ENCODE measurements around the gene HOXD9.

The HOXD9 gene

DNA sequence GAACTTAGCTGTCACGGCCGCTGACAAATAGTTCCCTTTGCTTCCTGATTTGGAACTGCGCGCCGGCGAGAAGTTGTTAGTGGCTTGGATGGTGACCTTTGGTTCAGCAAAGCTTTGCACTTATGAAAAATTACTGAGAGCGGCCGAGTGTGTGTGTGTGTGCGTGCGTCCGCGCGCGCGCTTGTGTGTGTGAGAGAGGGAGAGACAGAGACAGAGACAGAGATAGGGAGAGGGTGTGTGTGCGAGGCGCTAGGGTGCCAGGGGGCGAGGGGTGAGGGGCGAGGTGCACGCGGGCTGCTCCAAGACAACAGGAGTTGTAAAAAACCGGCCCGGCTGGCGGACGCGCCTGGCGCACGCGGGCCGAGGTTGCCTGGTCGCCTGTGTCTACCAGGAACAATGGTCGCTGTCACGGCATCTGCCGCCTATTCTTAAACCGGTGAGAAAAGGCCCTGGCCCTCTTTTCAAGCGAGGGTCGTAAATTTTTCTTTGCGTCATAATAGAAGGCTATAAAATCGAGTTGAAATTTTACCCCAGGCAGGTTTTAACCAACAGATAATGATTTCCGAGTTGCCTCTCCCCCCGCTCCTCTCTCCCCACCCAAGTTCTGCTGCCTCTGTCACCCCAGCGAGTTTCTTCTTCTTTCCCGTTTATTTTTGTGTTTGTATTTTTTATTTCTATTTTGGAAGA, 35.1 kb downstream of the HOXD9 start:
- DNase-seq = no peak

- no peak for DNase-seq
These were observed 35.7 kb downstream of the HOXD9 start for GRCh38 chr2:176158186-176158591.

DNA sequence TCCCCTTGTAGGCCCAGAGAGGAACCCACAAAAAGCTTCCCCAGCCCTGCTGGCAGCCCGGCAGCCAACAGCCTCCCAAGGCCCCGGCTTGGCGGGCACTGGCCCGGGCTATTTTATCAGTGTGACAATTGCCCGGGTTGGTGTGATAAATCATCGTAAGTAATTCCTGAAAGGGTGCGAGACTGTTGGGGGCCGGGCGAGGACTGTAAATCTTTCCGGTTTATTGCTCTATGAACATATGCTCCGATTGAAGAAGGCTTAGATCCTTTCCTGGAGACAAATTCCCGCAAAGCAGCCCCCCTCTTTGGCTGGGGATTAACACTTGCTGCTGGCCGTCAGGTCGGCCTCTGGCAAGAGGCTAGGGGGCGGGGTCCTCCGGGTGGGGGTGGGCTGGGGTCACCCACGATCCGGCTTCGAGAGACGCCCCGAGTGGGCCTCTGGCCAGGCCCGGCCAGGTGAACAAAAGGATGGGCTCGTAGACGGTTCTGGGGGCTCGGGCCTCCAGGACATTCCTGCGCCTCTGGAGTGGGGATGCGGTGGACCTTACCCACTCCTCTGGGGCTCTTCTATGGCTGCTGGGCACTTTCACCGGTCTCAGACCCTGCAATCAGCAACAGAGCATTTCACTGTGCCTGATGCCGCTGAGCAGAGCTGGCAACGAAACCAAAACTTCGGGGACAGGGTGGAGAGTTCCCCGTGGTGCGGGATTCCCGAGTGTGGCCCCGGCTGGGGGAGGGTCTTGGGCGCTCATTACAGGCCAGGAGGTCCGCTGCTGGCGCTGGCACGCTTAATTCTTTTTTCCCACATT, 36.5 kb downstream of the HOXD9 start:
- DNase-seq = no peak

DNA sequence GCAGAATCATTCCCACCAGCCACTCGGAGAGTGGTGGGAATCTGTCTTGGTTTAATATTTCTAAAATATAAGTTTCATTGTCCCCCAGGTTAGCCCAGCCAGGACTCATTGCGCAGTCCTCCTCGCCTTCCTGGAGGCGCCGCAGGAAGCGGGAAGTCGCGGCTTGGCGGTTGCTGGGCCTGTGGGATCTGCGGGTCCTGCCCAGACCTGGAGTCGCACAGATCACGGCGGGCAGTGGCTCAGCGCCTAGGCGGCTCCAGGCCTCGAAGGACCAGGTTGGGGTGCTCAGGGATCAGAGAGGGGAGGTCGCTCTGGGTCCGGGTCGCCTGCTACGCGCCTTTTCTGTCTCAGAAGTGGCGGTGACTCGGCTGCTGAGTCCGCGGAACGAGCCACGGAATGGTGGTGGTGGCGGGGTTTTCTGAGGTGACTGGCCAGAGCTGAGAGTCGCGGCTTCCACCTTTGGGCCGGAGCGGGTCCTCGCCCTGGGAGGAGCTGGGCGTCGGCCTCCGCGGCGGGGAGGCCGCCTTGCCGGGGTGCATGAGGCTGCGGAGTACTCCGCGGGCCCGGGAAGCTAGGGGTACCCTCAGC, 37.2 kb downstream of the HOXD9 start:
- no peak for DNase-seq

DNA sequence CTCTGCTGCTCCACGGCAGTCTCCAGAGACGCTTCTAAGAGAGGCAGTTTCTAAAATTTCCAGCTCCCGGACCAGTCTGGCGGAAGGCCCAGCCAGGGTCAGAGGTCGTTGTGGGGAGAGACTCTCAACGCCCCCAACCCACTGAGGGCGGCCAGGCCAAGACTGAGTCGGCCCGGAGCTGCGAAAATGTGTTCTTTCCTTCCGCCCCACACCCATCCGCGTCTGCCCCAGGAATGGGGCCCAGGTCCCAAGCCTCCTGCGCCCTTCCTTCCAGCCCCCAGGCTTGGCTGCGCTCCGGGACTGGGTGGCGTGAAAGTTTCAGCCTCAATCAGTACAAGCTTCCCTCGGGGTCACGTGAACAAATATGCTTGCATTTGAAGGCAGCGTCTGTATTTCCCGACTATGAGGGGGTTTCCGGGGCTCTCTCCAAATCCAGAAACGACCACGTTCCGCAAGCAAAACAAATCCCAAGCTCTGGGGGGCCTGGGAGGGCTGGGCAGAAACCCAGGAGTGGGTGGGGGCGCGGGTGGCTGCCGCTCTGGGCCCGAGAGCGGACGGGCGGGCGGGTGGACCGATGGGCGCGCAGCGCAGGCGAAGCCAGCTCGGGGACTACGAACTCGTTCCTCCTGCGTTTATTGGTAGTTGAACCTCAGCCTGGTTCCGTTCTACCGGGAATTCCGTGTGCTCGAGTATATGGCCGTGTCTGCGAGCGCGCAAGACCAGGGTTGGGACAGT, 37.9 kb downstream of the HOXD9 start:
- DNase-seq = no peak

DNA sequence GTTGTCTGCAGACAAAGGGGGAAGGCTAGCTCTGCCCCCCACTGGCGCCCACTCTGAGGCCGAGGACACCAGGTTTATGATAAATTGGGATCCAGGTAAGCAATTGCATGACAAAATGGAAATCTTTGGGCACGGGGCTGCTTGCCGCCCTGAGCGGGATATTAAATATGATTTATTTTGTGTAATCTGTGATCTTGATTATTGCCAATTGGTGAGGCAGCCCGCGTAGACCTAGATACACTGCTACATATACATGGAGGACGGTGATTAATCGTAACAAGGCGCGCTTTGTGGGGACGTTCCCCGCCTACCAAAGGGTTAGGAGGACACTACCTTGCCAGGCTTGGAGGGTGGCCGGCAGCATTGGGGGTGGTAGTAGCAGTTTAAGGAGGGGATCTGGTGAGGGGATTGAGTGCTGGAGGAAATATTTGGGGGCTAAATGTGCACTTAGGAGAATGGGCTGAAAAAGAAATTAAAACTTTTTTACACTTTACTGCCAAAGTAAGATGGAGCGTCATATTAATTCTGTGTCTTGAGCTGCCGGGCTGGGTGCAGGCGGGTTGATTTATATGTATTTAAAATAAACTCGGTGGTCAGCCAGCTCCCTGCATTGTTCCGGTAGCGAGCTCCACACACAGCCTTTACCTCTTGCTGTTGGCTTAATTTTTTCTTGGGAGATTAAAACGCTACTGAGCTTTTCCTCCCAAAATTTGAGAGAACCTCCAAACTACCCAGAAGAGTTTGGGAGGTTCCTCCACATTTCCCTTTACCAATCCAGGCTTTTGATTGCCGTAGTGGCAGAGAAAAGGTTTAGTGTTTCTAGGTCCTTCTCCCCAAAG, 38.7 kb downstream of the HOXD9 start:
- DNase-seq = no peak

DNA sequence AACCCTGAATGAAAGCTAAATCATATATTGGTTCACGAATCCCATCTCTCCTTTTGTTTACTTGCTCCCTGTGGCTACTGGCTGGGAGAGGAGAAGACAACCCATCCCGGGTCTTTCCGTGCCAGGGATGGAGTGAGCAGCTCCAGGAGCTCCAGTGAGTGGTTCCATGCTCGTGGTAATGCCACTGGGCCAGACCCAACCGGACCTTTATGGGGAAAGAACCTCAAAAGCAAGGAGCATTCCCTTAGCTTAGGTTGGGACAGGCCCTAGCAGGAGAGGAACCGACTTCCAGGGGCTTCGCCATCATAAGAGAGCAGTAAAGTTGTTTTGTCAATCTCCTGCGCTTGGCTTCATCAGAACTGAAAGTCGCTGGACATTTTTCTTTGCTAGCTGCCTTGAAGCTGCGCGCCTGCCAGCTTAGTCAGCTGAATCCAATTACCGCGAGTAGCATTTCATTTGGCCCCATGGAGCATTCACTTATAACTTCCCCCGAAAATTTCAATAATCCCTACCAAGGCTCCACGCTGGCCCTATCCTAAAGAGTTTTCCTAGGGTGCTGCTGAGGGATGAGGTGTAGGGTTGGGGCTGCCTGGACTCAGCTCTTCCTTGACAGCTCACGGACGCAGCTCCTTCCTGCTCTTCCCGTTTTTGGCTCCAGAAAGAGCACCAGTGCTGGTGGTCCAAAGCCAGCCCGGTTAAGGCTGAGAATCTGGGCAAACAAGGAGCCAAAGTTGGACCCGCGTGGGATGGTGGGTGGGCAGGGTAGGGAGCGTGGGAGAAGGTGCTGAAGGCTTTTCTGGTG, 39.5 kb downstream of the HOXD9 start:
- no peak for DNase-seq

GRCh38 chr2:176162911-176163671, 40.6 kb downstream of the HOXD9 start:
- DNase-seq = no peak

DNA sequence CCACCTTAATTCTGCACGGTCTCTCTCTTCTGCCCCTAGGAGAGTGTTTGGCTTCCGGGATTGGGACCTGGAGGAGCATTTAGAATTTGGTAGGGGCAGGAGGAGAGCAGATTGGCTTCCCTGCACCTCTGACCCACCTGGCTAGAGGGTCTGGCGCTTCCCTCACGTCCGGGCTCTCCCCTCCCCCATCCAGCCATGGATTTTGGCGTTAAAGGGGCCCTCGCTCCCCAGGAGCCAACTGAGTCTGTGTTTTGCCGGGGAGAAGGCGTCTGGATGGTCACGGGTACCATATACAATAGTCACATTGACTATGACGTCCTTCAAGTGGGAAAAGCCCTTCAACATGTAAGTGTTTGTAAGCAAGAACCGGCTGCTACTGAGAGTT, 41.1 kb downstream of the HOXD9 start:
- DNase-seq = no peak

- no peak for DNase-seq
These were observed 41.7 kb downstream of the HOXD9 start for GRCh38 chr2:176164201-176164600.

DNA sequence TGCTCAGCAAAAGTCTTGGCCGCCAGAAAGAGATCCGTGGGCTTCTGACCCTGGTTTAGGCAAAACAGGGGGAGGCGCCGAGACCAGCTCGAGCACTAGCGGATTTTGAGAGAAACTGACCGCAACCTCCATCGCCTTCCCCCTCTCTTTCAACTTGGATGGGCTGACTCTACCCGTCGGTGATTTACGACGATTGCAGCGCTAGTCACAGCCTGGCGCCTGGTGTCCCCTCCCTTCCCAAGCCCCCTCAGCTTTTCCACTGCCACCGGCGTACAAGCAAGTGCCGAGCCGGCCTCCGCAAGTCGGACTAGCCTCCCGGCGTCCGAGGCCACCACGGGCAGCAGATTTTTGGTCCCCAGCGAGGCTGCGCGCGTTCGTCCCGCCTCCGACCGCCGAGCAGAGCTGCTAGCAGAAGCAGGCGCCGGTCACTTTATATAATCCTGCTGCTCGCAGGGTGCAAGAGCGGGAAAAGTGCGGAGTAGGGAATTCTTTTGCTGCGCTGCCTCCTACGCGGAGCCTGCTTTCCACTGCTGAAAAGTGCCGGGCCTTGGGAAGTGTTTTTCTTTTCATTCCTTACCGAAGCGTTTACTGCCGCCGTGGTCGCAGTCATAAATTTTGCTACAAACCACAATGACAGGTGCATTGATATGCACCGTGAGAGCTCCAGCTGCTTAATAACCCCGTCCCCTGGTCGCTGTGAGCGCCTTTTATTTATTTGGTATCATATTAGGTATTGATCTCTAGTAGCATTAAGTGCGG, 42.3 kb downstream of the HOXD9 start:
- DNase-seq = no peak

- DNase-seq = no peak
These were observed 43.0 kb downstream of the HOXD9 start for GRCh38 chr2:176165370-176166050.

DNA sequence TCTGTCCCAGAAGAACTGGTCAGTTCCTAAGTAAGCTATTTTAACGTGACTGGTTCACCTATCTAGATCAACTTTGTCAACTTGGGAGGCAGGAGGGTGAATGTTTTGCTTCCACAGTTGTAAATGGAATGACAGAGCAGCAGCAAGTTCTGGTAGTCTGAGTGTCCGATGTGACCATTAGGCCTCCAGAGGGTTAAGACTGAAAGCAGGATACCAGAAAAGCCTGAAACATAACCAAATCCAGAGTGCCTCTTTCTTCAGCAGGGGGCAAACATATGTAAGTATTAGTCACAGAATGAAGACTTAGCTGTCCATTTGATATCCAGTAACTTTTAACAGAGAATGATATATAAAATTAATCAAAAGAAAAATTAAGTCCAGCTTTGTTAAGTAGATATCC, 43.8 kb downstream of the HOXD9 start:
- no peak for DNase-seq

- DNase-seq = no peak
These were observed 44.9 kb downstream of the HOXD9 start for GRCh38 chr2:176167398-176167797.

GRCh38 chr2:176169181-176169580, 46.7 kb downstream of the HOXD9 start:
- no peak for DNase-seq

DNA sequence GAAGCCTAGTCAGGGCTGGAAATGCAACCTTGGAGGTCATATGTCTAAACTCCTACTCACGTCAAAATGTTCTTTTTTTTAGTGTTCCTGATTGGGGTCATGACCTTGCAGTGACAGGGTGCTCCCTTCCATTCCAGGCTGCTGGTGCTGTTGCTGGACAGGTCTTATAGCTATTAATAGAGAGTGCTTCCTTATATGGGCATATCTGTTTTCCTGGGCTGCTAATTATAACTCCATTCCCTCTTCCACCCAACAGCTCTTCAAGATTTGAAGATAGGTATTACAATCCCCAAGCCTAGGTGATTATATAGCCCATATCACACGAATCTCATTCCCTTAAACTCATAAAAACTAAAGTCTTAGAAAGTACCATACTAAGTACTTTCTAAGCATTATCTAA, 47.2 kb downstream of the HOXD9 start:
- no peak for DNase-seq

GRCh38 chr2:176170602-176171305, 48.2 kb downstream of the HOXD9 start:
- no peak for DNase-seq

DNA sequence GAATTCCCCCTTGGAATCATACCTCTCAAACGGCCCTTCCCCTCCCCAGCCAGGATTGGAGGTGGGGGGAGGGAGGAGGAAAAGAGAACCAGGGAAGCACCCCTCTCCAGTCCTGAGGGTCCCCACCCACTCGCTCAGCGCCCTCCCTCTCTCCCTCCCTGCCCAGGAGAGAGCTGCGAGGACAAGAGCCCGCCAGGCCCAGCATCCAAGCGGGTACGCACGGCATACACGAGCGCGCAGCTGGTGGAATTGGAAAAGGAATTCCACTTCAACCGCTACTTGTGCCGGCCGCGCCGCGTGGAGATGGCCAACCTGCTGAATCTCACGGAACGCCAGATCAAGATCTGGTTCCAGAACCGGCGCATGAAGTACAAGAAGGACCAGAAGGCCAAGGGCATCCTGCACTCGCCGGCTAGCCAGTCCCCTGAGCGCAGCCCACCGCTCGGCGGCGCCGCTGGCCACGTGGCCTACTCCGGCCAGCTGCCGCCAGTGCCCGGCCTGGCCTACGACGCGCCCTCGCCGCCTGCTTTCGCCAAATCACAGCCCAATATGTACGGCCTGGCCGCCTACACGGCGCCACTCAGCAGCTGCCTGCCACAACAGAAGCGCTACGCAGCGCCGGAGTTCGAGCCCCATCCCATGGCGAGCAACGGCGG, 49.0 kb downstream of the HOXD9 start:
- DNase-seq = no peak

All from activated CD4-positive, CD25-positive, alpha-beta regulatory T cell treated with anti-CD3 and anti-CD28 coated beads, Interleukin-2, amount 50 U/mL, for 72 hours (primary cell).